HG03066 (cell line): ENCODE results near the gene CTSL.

ENCODE experiments used
- ATAC-seq: cut with Tn5 transposase; IDR thresholded peaks from one replicate; pipeline ENCODE4 v1.9.1; 2021; ENCODE audit warnings: low read depth; ENCODE audit not compliant: unreplicated experiment

Gene CTSL

GRCh38 chr9:87699835-87700234 is 26.1 kb upstream of the CTSL start:
- no peak for ATAC-seq

GRCh38 chr9:87701491-87701890 is 24.4 kb upstream of the CTSL start:
- ATAC-seq: no peak

DNA sequence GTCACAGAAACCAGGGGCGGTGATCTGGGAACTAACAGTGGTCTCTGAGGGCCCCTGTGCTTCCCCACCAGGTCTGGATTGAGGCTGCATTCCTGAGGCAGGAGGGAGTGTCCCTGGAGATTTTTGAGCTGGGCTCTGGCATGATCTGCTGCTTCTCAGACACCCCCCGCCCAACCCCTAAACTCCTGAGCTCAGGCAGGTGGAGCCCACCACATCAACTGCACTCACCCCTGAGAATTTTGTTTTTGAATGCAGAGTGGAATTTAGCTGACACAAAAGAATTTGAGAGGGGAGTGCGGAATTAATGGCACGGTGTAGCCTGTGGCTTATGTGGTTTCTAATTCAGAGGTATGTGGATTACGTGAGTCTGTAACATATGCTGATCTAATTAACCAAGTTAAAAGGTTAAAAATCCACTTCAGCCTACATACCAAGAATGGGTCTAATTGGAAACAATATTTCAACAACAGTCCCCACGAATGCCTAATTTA is 23.9 kb upstream of the CTSL start:
- ATAC-seq: no peak

DNA sequence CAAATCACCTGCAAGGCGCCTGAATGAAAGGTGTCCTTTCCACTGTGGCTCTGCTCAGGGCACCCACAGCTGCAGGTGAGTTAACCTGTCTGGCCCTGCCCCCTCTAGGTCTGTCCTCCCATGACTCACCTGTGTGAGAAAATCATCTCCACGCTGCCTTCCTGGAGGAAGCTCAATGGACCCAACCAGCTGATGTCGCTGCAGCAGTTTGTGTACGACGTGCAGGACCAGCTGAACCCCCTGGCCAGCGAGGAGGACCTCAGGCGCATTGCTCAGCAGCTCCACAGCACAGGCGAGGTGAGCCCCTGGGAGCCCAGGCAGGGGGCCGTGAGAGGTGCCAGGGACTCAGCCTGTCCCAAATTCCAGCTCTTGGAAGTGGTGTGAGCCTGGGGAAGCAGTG is 23.0 kb upstream of the CTSL start:
- no peak for ATAC-seq

DNA sequence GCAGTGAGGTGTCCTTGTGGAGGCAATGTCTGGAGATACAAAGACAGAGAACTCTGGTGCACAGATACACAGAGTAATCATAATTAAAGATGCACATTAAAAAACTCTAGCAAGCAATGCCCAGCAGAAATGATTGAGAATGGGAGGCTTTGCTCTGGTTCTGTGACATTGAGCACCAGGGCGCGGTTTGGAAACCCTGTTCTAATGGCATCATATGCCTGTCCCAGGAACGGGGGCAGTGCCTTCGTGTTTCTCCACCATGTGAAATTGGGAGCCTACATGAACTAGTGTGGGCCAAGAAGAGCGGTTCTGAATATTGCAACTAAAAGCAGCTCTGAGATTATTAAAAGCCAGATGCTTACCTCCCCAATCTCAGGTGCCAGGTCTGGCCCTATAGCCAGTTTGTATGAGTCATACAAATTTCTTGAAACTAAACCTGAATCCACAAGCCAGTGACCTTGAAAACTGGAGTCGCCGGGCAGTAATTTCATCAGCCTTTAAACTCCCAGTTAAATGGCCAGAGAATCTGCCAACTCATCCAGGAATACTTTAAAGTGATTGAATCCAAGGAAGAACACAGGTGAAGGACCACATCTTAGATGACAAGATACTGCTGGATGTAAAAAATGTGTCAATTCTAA is 22.2 kb upstream of the CTSL start:
- ATAC-seq: no peak

DNA sequence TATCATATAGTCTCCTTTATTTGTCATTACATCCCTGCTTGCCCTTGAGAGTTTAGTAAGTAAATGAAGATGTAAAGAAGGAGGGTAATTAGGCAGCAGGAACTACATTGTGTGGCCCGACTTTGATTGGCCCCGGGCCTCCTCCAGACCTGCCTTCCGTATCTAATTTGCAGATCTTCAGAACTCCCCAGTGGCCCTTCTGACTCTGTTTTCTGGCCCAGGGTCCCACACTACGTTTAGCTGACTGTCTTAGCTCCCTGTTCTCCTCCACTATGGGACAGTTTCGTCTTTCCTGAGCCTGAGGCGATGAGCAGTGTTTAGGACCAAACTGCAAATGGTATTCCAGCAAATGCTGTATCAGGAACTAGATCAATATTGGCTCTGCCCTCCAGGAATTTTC is 21.6 kb upstream of the CTSL start:
- ATAC-seq: no peak

GRCh38 chr9:87706066-87706739 is 19.7 kb upstream of the CTSL start:
- ATAC-seq: no peak

- ATAC-seq: no peak
Measured at GRCh38 chr9:87707805-87708506, 18.0 kb upstream of the CTSL start.

GRCh38 chr9:87708546-87708945 is 17.4 kb upstream of the CTSL start:
- ATAC-seq: no peak

- ATAC-seq: peak; percentile 67
Measured at GRCh38 chr9:87708986-87709728, 16.8 kb upstream of the CTSL start.

- no peak for ATAC-seq
Measured at GRCh38 chr9:87710443-87710842, 15.5 kb upstream of the CTSL start.

GRCh38 chr9:87711857-87712800 is 13.8 kb upstream of the CTSL start:
- no peak for ATAC-seq

DNA sequence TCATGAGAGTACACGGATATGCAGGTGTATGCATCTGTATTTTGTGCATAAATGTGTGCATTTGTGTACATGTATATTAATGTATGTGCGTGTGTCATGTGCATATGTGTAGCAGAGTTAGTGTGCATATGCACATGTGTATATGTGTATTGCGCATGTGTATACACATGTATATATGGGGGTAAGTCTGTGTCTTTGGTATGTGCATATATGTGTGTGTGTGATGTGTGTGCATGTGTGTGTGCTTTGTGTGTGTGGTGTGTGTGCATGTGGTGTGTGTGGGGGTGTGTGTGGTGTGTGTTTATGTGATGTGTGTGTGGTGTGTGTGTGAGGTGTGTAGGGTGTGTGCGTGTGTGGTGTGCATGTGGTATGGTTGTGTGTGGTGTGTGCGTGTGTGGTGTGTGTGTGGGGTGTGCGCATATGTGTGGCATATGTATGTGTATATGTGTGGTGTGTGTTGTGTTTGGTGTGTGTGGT is 13.1 kb upstream of the CTSL start:
- no peak for ATAC-seq

- no peak for ATAC-seq
Measured at GRCh38 chr9:87713278-87713987, 12.5 kb upstream of the CTSL start.

DNA sequence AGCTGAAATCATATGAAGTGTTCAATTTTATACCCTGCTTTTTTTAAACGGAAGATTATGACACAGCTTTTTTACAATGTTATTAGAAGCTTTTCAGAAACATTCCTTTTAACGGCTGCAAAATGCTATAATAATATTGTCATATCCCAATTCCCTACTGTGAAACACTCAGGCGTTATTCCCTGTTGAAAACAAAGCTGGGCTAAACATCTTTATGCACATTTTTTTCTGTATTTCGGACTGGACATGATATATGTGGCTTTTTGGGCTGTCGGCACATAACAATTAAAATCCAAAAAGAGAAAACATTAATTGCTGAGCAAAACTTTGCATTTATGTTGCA is 12.0 kb upstream of the CTSL start:
- no peak for ATAC-seq

DNA sequence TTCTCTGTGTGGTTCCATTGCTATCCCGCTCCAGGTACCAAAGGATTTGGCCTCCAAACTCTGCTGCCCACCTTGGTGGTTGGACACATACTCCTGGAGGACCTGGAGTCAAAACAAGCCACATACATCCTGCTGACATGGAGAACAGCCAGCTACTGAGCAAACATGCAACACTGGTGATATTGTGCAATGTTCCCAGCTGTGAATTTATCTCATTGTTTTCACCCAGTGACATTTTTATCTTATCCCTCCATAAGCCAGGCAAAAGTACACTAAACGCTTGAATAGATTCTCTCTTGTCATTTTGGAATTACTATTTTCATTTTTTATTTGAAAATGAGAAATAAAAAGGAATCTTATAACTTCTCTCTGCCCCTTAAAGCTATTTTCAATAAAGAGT is 11.1 kb upstream of the CTSL start:
- no peak for ATAC-seq

DNA sequence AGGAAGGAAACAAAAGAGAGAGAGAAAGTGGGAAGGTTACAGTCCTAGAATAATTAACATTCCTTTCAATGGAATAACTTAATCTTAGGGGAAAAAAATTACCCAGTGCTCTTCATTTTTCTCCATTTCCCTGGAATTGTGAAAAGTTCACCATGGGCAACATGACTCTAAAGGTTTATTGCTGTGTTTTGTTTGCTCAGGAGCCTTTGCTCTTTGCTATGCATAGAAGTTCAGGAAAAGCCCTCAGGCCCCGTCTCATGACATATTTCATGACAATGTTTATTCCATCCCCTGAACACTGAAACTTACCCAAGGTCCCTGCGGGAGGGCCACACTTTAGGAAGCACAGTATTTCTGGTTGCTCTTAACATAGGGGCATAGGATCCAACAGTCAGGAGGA is 9.8 kb upstream of the CTSL start:
- ATAC-seq: no peak

DNA sequence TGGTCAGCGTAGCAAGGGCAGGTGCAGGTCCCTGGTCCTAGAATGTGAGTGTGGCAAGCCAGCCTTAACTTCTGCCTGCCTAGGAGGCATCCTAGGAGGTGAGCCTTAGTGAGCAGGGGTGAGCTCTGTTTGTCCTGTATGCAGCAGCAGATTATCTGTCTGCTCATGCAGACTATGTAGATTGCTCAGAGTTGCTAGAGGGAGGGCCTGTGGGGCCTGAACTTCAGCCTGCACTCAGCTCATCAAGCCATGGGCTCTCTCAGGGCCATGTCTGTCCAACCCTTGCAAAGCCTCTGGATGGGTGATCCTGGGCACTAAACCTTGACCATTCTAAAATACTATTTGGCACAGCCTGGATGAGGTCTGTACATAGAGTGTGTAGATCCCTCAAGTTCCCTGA is 8.5 kb upstream of the CTSL start:
- ATAC-seq: no peak

DNA sequence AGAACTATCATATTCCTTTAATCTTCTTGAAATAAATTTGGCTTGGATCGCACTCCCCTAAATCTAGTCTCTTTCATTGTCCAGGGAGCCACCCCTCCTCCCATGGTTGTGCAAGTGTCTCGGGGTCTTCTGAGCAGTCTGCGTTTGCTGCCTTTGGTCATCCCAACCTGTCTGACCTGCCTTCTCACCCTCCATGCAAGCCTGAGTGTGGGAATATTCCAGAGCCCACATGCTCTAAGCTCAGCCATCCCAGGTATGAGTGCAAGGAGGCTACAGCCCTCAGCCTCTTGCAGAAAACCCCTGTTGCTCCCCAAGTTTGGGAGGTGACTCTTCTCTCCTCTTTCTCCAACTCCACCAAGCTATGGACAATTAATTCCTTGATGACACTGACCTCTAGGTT is 7.7 kb upstream of the CTSL start:
- ATAC-seq: no peak
